ENCODE results near the gene ZNF276.

GRCh38 chr16:89775223-89775622 is 53.9 kb downstream of the ZNF276 start:
- TF ChIP-seq POLR2AphosphoS5 (IDR thresholded peaks at IDR 0.05; ENCODE audit: low read depth, low read length) (no peak), FOSL2 (IDR thresholded peaks at IDR 0.05; ENCODE audit: borderline replicate concordance, low read depth) (no peak), CTCF (IDR thresholded peaks at IDR 0.05) (no peak), RAD21 (IDR thresholded peaks at IDR 0.05; ENCODE audit: low read length) (no peak), RFX5 (IDR thresholded peaks at IDR 0.05; ENCODE audit: low read length) (no peak), RCOR1 (IDR thresholded peaks at IDR 0.05; ENCODE audit: low read length) (no peak)

Measured in SK-N-SH (cell line).